DMS153 treated with DMSO at 0.1 percent for 48 hours (cell line): Measurements from ENCODE around the gene COLEC11.
A peak's percentile ranks its signal among the peaks of the same experiment; 100 is the strongest.
"Not testable (repeated sequence)": the region's sequence is repeated elsewhere in the genome, so short reads cannot be mapped to it uniquely, and the experiment has no call there.

ENCODE experiments used
- DNase-seq: peaks from one replicate; lab custom pipeline; 2025; ENCODE audit not compliant: unreplicated experiment; lab: John Stamatoyannopoulos, UW

COLEC11 gene

GRCh38 chr2:3604991-3605961, 10.4 kb downstream of the COLEC11 start:
- DNase-seq: peak; percentile 76

GRCh38 chr2:3606028-3606369, 11.1 kb downstream of the COLEC11 start:
- DNase-seq: no peak

GRCh38 chr2:3606370-3607201, 11.7 kb downstream of the COLEC11 start:
- peak; percentile 47 for DNase-seq

GRCh38 chr2:3608373-3609278, 13.7 kb downstream of the COLEC11 start:
- no peak for DNase-seq

- DNase-seq: peak; percentile 49
Observed at GRCh38 chr2:3609279-3609673, 14.4 kb downstream of the COLEC11 start.

- DNase-seq: no peak
Observed at GRCh38 chr2:3610415-3610814, 15.5 kb downstream of the COLEC11 start.

GRCh38 chr2:3610881-3611505, 16.1 kb downstream of the COLEC11 start:
- no peak for DNase-seq

- no peak for DNase-seq
Observed at GRCh38 chr2:3611589-3611988, 16.7 kb downstream of the COLEC11 start.

- no peak for DNase-seq
Observed at GRCh38 chr2:3612639-3613523, 18.0 kb downstream of the COLEC11 start.

GRCh38 chr2:3613524-3613905, 18.6 kb downstream of the COLEC11 start:
- no peak for DNase-seq

- not testable (repeated sequence) for DNase-seq
Observed at GRCh38 chr2:3614743-3615142, 19.8 kb downstream of the COLEC11 start.

- not testable (repeated sequence) for DNase-seq
Observed at GRCh38 chr2:3615541-3616200, 20.8 kb downstream of the COLEC11 start.

- DNase-seq: not testable (repeated sequence)
Observed at GRCh38 chr2:3616435-3617197, 21.7 kb downstream of the COLEC11 start.

- DNase-seq: no peak
Observed at GRCh38 chr2:3617198-3617890, 22.4 kb downstream of the COLEC11 start.

GRCh38 chr2:3618367-3618766, 23.5 kb downstream of the COLEC11 start:
- DNase-seq: no peak

- DNase-seq: no peak
Observed at GRCh38 chr2:3619033-3619432, 24.1 kb downstream of the COLEC11 start.

GRCh38 chr2:3619661-3620060, 24.7 kb downstream of the COLEC11 start:
- DNase-seq: not testable (repeated sequence)

- no peak for DNase-seq
Observed at GRCh38 chr2:3620834-3621233, 25.9 kb downstream of the COLEC11 start.
